ENCODE results near the gene MAPKAP1. TPM values are rescaled to one million over a fixed set of nuclear protein-coding genes. Genes with fewer than 3 reads are reported as not detected.

Gene MAPKAP1
- polyA plus RNA-seq, 1 donor from 2014 or later = 57.5 TPM

DNA sequence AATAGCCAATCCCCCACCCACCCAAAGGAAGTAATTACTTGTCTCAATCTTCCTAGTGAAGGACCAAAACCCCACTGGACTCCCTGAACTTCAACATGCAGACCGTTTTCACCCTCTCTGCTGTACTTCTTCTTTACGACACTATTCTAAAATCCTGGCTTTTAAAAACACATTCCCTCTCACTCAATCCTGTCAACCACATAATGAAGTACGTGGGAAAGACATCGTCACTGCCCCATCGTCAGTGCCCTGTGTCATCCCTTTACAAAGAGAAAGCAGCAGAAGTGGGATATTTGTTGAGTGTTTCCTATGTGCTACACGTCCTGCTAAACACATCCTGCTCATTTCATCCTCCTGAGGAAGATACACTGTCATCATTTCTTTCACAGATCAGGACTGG, 54.2 kb downstream of the MAPKAP1 start:
- Histone ChIP-seq H3F3A (ENCODE audit: insufficient read depth, low read length, poor library complexity, severe bottlenecking) (no peaks in the 10 kb centered on the region), H3K79me2 (replicated peaks; ENCODE audit: insufficient read depth, low read length) (no peaks in the 10 kb centered on the region)

DNA sequence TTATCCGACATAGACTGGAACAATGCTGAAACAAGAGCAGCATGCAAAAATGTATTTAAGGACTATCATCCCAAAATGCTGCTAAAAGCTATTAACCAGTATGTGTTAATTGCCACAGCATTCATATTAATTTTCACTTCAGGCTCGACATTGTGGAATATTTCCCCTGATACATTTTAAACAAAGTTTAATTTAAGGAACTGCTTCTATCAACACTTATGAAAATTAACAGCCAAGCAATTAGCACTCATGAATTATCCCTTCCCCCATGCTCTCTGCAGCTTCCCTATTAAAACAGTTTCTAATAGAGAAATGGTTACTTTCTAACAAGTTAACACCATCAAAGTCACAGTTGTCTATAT, 54.8 kb downstream of the MAPKAP1 start:
- H2AFZ ChIP-seq (ENCODE audit: low read depth, low read length) = no peak overlapping the region
- no peaks in the 10 kb centered on the region for H3F3A ChIP-seq (ENCODE audit: insufficient read depth, low read length, poor library complexity, severe bottlenecking)
- H3K4me3 ChIP-seq (ENCODE audit: low read length) = no peak overlapping the region
- no peaks in the 10 kb centered on the region for H3K79me2 ChIP-seq (replicated peaks; ENCODE audit: insufficient read depth, low read length)
- H3K9me3 ChIP-seq (ENCODE audit: low read length) = no peaks in the 10 kb centered on the region
- H3K36me3 ChIP-seq (ENCODE audit: insufficient read depth, low read length) = no peaks in the 10 kb centered on the region
- no peaks in the 10 kb centered on the region for H3K27me3 ChIP-seq (ENCODE audit: insufficient read depth, low read depth, low read length)
- H4K20me1 ChIP-seq (ENCODE audit: insufficient read depth) = no peaks in the 10 kb centered on the region
- H3K9ac ChIP-seq (ENCODE audit: low read length) = no peak overlapping the region
- no peak overlapping the region for H3K27ac ChIP-seq (ENCODE audit: low read length)
- TF ChIP-seq, protein P1, sequence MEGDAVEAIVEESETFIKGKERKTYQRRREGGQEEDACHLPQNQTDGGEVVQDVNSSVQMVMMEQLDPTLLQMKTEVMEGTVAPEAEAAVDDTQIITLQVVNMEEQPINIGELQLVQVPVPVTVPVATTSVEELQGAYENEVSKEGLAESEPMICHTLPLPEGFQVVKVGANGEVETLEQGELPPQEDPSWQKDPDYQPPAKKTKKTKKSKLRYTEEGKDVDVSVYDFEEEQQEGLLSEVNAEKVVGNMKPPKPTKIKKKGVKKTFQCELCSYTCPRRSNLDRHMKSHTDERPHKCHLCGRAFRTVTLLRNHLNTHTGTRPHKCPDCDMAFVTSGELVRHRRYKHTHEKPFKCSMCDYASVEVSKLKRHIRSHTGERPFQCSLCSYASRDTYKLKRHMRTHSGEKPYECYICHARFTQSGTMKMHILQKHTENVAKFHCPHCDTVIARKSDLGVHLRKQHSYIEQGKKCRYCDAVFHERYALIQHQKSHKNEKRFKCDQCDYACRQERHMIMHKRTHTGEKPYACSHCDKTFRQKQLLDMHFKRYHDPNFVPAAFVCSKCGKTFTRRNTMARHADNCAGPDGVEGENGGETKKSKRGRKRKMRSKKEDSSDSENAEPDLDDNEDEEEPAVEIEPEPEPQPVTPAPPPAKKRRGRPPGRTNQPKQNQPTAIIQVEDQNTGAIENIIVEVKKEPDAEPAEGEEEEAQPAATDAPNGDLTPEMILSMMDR (IDR thresholded peaks at IDR 0.05; ENCODE audit: poor library complexity, severe bottlenecking) = no peak
- TF ChIP-seq RAD21 (conservative IDR thresholded peaks at IDR 0.05) = no peak
- TF ChIP-seq EZH2 (IDR thresholded peaks at IDR 0.05; ENCODE audit: borderline replicate concordance, insufficient read depth, low read length, poor library complexity, severe bottlenecking) = no peak
- H3K4me2 ChIP-seq (ENCODE audit: low read length) = no peak overlapping the region
- H3K9me2 ChIP-seq (ENCODE audit: insufficient read depth, low read length) = no peaks in the 10 kb centered on the region

More for the DNA sequence above, 54.2 kb downstream of the MAPKAP1 start:
- no peak overlapping the region for H3K4me2 ChIP-seq (ENCODE audit: low read length)
- H3K4me3 ChIP-seq (ENCODE audit: low read length) = no peak overlapping the region
- TF ChIP-seq EP300 (conservative IDR thresholded peaks at IDR 0.05; ENCODE audit: poor library complexity, severe bottlenecking) (no peak), EZH2 (IDR thresholded peaks at IDR 0.05; ENCODE audit: borderline replicate concordance, insufficient read depth, low read length, poor library complexity, severe bottlenecking) (no peak), MXI1 (conservative IDR thresholded peaks at IDR 0.05; ENCODE audit: poor library complexity, severe bottlenecking) (no peak), TAF1 (IDR thresholded peaks at IDR 0.05; ENCODE audit: low read depth) (no peak), POLR2AphosphoS5 (IDR thresholded peaks at IDR 0.05) (no peak), SMC3 (conservative IDR thresholded peaks at IDR 0.05; ENCODE audit: poor library complexity) (no peak), RAD21 (conservative IDR thresholded peaks at IDR 0.05) (no peak)
- TF ChIP-seq, protein P1 (IDR thresholded peaks at IDR 0.05; ENCODE audit: poor library complexity, severe bottlenecking) = no peak
- TF ChIP-seq, protein P2, sequence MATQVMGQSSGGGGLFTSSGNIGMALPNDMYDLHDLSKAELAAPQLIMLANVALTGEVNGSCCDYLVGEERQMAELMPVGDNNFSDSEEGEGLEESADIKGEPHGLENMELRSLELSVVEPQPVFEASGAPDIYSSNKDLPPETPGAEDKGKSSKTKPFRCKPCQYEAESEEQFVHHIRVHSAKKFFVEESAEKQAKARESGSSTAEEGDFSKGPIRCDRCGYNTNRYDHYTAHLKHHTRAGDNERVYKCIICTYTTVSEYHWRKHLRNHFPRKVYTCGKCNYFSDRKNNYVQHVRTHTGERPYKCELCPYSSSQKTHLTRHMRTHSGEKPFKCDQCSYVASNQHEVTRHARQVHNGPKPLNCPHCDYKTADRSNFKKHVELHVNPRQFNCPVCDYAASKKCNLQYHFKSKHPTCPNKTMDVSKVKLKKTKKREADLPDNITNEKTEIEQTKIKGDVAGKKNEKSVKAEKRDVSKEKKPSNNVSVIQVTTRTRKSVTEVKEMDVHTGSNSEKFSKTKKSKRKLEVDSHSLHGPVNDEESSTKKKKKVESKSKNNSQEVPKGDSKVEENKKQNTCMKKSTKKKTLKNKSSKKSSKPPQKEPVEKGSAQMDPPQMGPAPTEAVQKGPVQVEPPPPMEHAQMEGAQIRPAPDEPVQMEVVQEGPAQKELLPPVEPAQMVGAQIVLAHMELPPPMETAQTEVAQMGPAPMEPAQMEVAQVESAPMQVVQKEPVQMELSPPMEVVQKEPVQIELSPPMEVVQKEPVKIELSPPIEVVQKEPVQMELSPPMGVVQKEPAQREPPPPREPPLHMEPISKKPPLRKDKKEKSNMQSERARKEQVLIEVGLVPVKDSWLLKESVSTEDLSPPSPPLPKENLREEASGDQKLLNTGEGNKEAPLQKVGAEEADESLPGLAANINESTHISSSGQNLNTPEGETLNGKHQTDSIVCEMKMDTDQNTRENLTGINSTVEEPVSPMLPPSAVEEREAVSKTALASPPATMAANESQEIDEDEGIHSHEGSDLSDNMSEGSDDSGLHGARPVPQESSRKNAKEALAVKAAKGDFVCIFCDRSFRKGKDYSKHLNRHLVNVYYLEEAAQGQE (IDR thresholded peaks at IDR 0.05; ENCODE audit: borderline replicate concordance) = no peak
- H3K9me2 ChIP-seq (ENCODE audit: insufficient read depth, low read length) = no peaks in the 10 kb centered on the region
- H3K27ac ChIP-seq (ENCODE audit: low read length) = no peak overlapping the region
- H3K9me3 ChIP-seq (ENCODE audit: low read length) = no peaks in the 10 kb centered on the region
- H3K9ac ChIP-seq (ENCODE audit: low read length) = no peak overlapping the region
- H3K27me3 ChIP-seq (ENCODE audit: insufficient read depth, low read depth, low read length) = no peaks in the 10 kb centered on the region
- no peak overlapping the region for H2AFZ ChIP-seq (ENCODE audit: low read depth, low read length)
- no peaks in the 10 kb centered on the region for H3K36me3 ChIP-seq (ENCODE audit: insufficient read depth, low read length)
- H4K20me1 ChIP-seq (ENCODE audit: insufficient read depth) = no peaks in the 10 kb centered on the region
